ENCODE data around the gene CCNJL.

DNA sequence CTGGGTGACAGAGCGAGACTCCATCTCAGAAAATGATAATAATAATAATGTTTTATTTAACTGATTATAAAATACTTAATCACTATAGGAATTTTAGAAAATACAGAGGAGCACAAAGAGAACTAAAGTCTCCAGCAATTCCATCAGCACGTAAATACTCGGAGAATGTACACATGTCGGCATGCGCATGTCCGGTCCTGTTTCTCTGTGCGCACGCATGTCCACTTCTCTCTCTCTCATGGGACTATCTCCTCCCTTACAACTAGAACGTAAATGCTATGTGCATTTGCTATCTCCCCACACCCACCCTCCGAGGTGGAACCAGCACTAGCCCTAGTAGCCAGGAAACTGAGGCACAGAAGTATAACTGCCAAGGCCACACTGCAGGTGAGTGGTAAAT is 19.0 kb downstream of the CCNJL start:
- TF ChIP-seq CTCF (IDR thresholded peaks at IDR 0.05; ENCODE audit: low read depth, low read length, poor library complexity, severe bottlenecking) (no peak), EZH2phosphoT487 (IDR thresholded peaks at IDR 0.05; ENCODE audit: borderline replicate concordance, low read length) (no peak)

All from DOHH2 (cell line).